ENCODE data around the gene MCMBP. TPM values are rescaled to one million over a fixed set of nuclear protein-coding genes. Genes with fewer than 3 reads are reported as not detected.

Gene MCMBP
- total RNA-seq, result 10 to 100 TPM; 49.9 to 56.4 (median 52.2) TPM

DNA sequence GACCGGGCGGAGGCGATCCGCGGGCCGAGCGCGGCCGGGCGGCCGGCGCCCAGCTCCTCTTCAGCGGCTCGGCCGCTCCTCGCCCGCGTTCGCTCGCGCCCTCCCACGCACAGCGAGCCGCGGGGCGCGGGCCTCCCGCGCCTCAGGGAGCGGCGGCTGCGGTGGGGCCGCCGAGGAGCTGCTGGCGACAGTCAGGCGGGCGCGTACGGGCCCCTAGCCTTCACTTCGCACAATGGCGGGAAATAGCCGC lies at the start of gene MCMBP:
TSS of gene MCMBP (minus strand) at position 234 of the 250 bp plus-strand sequence. CDS start 259 bp downstream, outside the sequence.
- peak within 1 kb of the TSS; percentile 85 to 95 for H3K27ac ChIP-seq
- no peak for DNase-seq (ENCODE audit: low spot score in 2 of 2)
- H3K27me3 ChIP-seq, result no peaks in the 10 kb centered on the region
- H3K36me3 ChIP-seq, result no peaks in the 10 kb centered on the region
- TF ChIP-seq POLR2AphosphoS5 (IDR thresholded peaks at IDR 0.05), result peak in 1 of 3 donors; percentile 23
- TF ChIP-seq, protein P1, sequence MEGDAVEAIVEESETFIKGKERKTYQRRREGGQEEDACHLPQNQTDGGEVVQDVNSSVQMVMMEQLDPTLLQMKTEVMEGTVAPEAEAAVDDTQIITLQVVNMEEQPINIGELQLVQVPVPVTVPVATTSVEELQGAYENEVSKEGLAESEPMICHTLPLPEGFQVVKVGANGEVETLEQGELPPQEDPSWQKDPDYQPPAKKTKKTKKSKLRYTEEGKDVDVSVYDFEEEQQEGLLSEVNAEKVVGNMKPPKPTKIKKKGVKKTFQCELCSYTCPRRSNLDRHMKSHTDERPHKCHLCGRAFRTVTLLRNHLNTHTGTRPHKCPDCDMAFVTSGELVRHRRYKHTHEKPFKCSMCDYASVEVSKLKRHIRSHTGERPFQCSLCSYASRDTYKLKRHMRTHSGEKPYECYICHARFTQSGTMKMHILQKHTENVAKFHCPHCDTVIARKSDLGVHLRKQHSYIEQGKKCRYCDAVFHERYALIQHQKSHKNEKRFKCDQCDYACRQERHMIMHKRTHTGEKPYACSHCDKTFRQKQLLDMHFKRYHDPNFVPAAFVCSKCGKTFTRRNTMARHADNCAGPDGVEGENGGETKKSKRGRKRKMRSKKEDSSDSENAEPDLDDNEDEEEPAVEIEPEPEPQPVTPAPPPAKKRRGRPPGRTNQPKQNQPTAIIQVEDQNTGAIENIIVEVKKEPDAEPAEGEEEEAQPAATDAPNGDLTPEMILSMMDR (IDR thresholded peaks at IDR 0.05), result no peak
- intact Hi-C loops (cut with DNase I; ENCODE audit: low total_unique reads), result no loop called here
- H3K4me3 ChIP-seq, result peak within 1 kb of the TSS; percentile 78 to 85 (median 84)
- H3K9me3 ChIP-seq, result no peaks in the 10 kb centered on the region
- H3K4me1 ChIP-seq, result peaks cover 0 to 5% of the 10 kb centered on the region in 2 donors

GRCh38 chr10:119919826-119920225 lies 47.2 kb upstream of the MCMBP start:
- Histone ChIP-seq H3K27me3 (no peaks in the 10 kb centered on the region), H3K4me1 (no peaks in the 10 kb centered on the region), H3K27ac (no peak overlapping the region), H3K4me3 (no peak overlapping the region), H3K9me3 (no peaks in the 10 kb centered on the region), H3K36me3 (peaks cover 4% of the 10 kb centered on the region)
- intact Hi-C loops (cut with DNase I; ENCODE audit: low total_unique reads), result no loop called here
- TF ChIP-seq, protein P1 (IDR thresholded peaks at IDR 0.05), result no peak
- TF ChIP-seq POLR2A (IDR thresholded peaks at IDR 0.05), result no peak
- no peak for TF ChIP-seq POLR2AphosphoS5 (IDR thresholded peaks at IDR 0.05)
- no peak for DNase-seq (ENCODE audit: low spot score in 2 of 2)

DNA sequence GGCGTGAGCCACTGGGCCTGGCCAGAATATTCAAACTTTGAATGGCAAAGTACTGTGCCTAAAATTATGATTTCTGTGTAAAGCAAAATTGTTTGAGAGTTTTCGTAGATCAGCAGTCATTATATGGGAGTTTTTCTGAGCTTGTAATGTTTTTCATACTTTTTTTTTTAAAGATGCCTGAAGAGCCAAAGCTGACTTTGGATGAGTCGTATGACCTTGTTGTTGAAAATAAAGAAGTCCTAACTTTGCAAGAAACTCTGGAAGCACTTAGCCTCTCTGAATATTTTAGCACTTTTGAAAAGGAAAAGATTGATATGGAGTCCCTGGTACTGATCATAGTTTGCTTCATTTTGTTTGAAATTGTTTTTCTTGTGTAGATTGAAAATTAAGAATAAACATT lies 46.6 kb upstream of the MCMBP start:
- H3K27me3 ChIP-seq, result no peaks in the 10 kb centered on the region
- H3K4me1 ChIP-seq, result no peaks in the 10 kb centered on the region
- H3K9me3 ChIP-seq, result no peaks in the 10 kb centered on the region
- TF ChIP-seq POLR2AphosphoS5 (IDR thresholded peaks at IDR 0.05) (no peak), POLR2A (IDR thresholded peaks at IDR 0.05) (no peak)
- TF ChIP-seq, protein P1 (IDR thresholded peaks at IDR 0.05), result no peak
- DNase-seq (ENCODE audit: low spot score in 2 of 2), result no peak
- H3K36me3 ChIP-seq, result peaks cover 4% of the 10 kb centered on the region
- intact Hi-C loops (cut with DNase I; ENCODE audit: low total_unique reads), result no loop called here
- H3K27ac ChIP-seq, result no peak overlapping the region
- no peak overlapping the region for H3K4me3 ChIP-seq

DNA sequence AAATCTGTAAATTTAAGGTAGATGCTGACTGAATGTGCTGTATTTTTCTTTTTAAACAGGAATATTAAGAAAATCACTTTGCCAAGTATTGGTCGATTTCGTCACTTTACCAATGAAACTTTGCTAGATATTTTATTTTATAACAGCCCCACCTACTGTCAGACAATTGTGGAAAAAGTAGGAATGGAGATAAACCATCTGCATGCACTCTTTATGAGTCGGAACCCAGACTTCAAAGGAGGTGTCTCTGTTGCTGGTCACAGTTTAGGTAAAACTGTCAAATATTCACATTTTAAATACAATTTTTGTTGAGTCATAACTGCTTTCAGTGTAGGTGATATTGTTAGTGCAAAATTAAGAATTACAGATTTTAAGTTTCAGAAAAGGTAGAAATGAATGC lies 45.1 kb upstream of the MCMBP start:
- H3K9me3 ChIP-seq, result no peaks in the 10 kb centered on the region
- H3K4me1 ChIP-seq, result no peaks in the 10 kb centered on the region
- no peaks in the 10 kb centered on the region for H3K27me3 ChIP-seq
- peaks cover 4% of the 10 kb centered on the region for H3K36me3 ChIP-seq
- no peak for TF ChIP-seq POLR2AphosphoS5 (IDR thresholded peaks at IDR 0.05)
- TF ChIP-seq, protein P1 (IDR thresholded peaks at IDR 0.05), result no peak
- TF ChIP-seq POLR2A (IDR thresholded peaks at IDR 0.05), result no peak
- intact Hi-C loops (cut with DNase I; ENCODE audit: low total_unique reads), result no loop called here
- no peak for DNase-seq (ENCODE audit: low spot score in 2 of 2)
- no peak overlapping the region for H3K27ac ChIP-seq
- H3K4me3 ChIP-seq, result no peak overlapping the region

DNA sequence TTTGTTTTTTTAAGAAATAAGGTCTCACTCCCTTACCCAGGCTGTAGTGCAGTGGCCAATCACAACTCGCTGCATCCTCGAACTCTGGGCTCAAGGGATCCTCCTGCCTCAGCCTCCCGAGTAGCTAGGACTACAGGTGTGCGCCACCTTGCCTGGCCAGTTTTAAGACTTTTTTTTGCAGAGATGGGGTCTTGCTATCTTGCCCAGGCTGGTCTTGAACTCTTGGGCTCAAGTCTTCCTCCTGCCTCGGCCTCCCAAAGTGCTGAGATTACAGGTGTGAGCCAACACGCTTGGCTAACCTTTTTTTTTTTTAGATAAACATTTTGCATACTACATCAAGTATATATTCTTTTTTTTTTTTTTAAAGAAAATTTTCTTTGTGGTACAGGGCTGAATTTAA lies 38.0 kb upstream of the MCMBP start:
- no peak overlapping the region for H3K27ac ChIP-seq
- TF ChIP-seq POLR2AphosphoS5 (IDR thresholded peaks at IDR 0.05) (no peak), POLR2A (IDR thresholded peaks at IDR 0.05) (no peak)
- TF ChIP-seq, protein P1 (IDR thresholded peaks at IDR 0.05), result no peak
- intact Hi-C loops (cut with DNase I; ENCODE audit: low total_unique reads), result no loop called here
- no peaks in the 10 kb centered on the region for H3K36me3 ChIP-seq
- H3K4me1 ChIP-seq, result no peaks in the 10 kb centered on the region
- H3K4me3 ChIP-seq, result no peak overlapping the region
- DNase-seq (ENCODE audit: low spot score in 2 of 2), result no peak
- H3K27me3 ChIP-seq, result no peaks in the 10 kb centered on the region
- H3K9me3 ChIP-seq, result no peaks in the 10 kb centered on the region
